ENCODE results near the gene MED10.

The MED10 gene

GRCh38 chr5:6340100-6340499 is 38.2 kb downstream of the MED10 start:
- in situ Hi-C loops (cut with HindIII; ENCODE audit: low sequenced_read_pairs): no loop called here
- no peak for TF ChIP-seq CTCF (IDR thresholded peaks at IDR 0.05; ENCODE audit: low read depth, low read length, missing control alignments)
- no peak for DNase-seq (ENCODE audit: low read depth)
- no peak overlapping the region for H3K4me3 ChIP-seq (ENCODE audit: low read depth, low read length)

- in situ Hi-C loops (cut with HindIII; ENCODE audit: low sequenced_read_pairs): no loop called here
- DNase-seq (ENCODE audit: low read depth): no peak
- no peak for TF ChIP-seq CTCF (IDR thresholded peaks at IDR 0.05; ENCODE audit: low read depth, low read length, missing control alignments)
- no peak overlapping the region for H3K4me3 ChIP-seq (ENCODE audit: low read depth, low read length)
Observed at GRCh38 chr5:6338871-6339270, 39.5 kb downstream of the MED10 start.

- H3K4me3 ChIP-seq (ENCODE audit: low read depth, low read length): no peak overlapping the region
- no peak for TF ChIP-seq CTCF (IDR thresholded peaks at IDR 0.05; ENCODE audit: low read depth, low read length, missing control alignments)
- no peak for DNase-seq (ENCODE audit: low read depth)
- in situ Hi-C loops (cut with HindIII; ENCODE audit: low sequenced_read_pairs): no loop called here
Observed at GRCh38 chr5:6338135-6338534, 40.2 kb downstream of the MED10 start.

GRCh38 chr5:6333182-6333905 is 45.0 kb downstream of the MED10 start:
- in situ Hi-C loops (cut with HindIII; ENCODE audit: low sequenced_read_pairs): no loop called here
- no peak for TF ChIP-seq CTCF (IDR thresholded peaks at IDR 0.05; ENCODE audit: low read depth, low read length, missing control alignments)
- DNase-seq (ENCODE audit: low read depth): no peak
- no peak overlapping the region for H3K4me3 ChIP-seq (ENCODE audit: low read depth, low read length)

- no peak for TF ChIP-seq CTCF (IDR thresholded peaks at IDR 0.05; ENCODE audit: low read depth, low read length, missing control alignments)
- no peak for DNase-seq (ENCODE audit: low read depth)
- in situ Hi-C loops (cut with HindIII; ENCODE audit: low sequenced_read_pairs): no loop called here
- H3K4me3 ChIP-seq (ENCODE audit: low read depth, low read length): no peak overlapping the region
Observed at GRCh38 chr5:6328173-6328572, 50.2 kb downstream of the MED10 start.

GRCh38 chr5:6326776-6327175 is 51.6 kb downstream of the MED10 start:
- DNase-seq (ENCODE audit: low read depth): no peak
- in situ Hi-C loops (cut with HindIII; ENCODE audit: low sequenced_read_pairs): no loop called here
- H3K4me3 ChIP-seq (ENCODE audit: low read depth, low read length): no peak overlapping the region
- no peak for TF ChIP-seq CTCF (IDR thresholded peaks at IDR 0.05; ENCODE audit: low read depth, low read length, missing control alignments)

Measured in astrocyte of the cerebellum (primary cell).